HPDE6-E6E7 (cell line): Measurements from ENCODE around the gene DNAJC22.
"Not testable (repeated sequence)": the region's sequence is repeated elsewhere in the genome, so short reads cannot be mapped to it uniquely, and the experiment has no call there.

Experiments
- DNase-seq: peaks from one replicate; pipeline ENCODE4 v3.0.0; 2011; ENCODE audit warnings: missing footprints; ENCODE audit errors: extremely low spot score

The DNAJC22 gene

GRCh38 chr12:49370539-49370938 is 23.9 kb downstream of the DNAJC22 start:
- DNase-seq, result no peak

- DNase-seq, result no peak
Observed at GRCh38 chr12:49375406-49375805, 28.7 kb downstream of the DNAJC22 start.

- DNase-seq, result no peak
Observed at GRCh38 chr12:49377386-49377785, 30.7 kb downstream of the DNAJC22 start.

- not testable (repeated sequence) for DNase-seq
Observed at GRCh38 chr12:49380184-49380583, 33.5 kb downstream of the DNAJC22 start.

GRCh38 chr12:49388682-49389386 is 42.1 kb downstream of the DNAJC22 start:
- no peak for DNase-seq

GRCh38 chr12:49389387-49389703 is 42.7 kb downstream of the DNAJC22 start:
- DNase-seq, result no peak

GRCh38 chr12:49397000-49397399 is 50.3 kb downstream of the DNAJC22 start:
- no peak for DNase-seq

GRCh38 chr12:49400304-49400703 is 53.6 kb downstream of the DNAJC22 start:
- no peak for DNase-seq
